Hepatocyte (in vitro differentiated cells): ENCODE measurements around the gene SLC1A1. TPM values are rescaled to one million over a fixed set of nuclear protein-coding genes. Genes with fewer than 3 reads are reported as not detected.

Source experiments
- DNase-seq: peaks from one replicate; pipeline ENCODE4 v3.0.0-alpha.2; 2016; ENCODE audit warnings: low spot score
- H2AFZ ChIP-seq: fragments of 200-600 bp; sonication (generic); 2 replicates; pipeline ENCODE4 v1.6.0; 2016; ENCODE audit warnings: antibody characterized with exemption, mild to moderate bottlenecking
- H3K27ac ChIP-seq: fragments of 200-600 bp; sonication (generic); 2 replicates; pipeline ENCODE4 v1.5.1; 2016; ENCODE audit warnings: mild to moderate bottlenecking
- H3K27me3 ChIP-seq: fragments of 200-600 bp; sonication (generic); 2 replicates; pipeline ENCODE4 v1.6.1; 2016
- H3K36me3 ChIP-seq: fragments of 200-600 bp; sonication (generic); replicated peaks from 2 replicates; pipeline ENCODE4 v1.5.1; 2016; ENCODE audit warnings: low read depth; ENCODE audit not compliant: insufficient read depth
- H3K4me1 ChIP-seq: fragments of 200-600 bp; sonication (generic); 2 replicates; pipeline ENCODE4 v1.5.1; 2016; ENCODE audit warnings: mild to moderate bottlenecking, moderate library complexity; ENCODE audit not compliant: insufficient read depth
- H3K4me2 ChIP-seq: fragments of 200-600 bp; sonication (generic); 2 replicates; pipeline ENCODE4 v1.6.0; 2016
- H3K4me3 ChIP-seq: fragments of 200-600 bp; sonication (generic); 2 replicates; pipeline ENCODE4 v1.5.1; 2016; ENCODE audit warnings: mild to moderate bottlenecking
- H3K79me2 ChIP-seq: fragments of 200-600 bp; sonication (generic); 2 replicates; pipeline ENCODE4 v1.6.0; 2017; ENCODE audit warnings: mild to moderate bottlenecking
- H3K9me2 ChIP-seq: fragments of 200-600 bp; sonication (generic); replicated peaks from 2 replicates; pipeline ENCODE4 v1.6.0; 2017; ENCODE audit warnings: mild to moderate bottlenecking; ENCODE audit not compliant: insufficient read depth
- H3K9me3 ChIP-seq: fragments of 200-600 bp; sonication (generic); 2 replicates; pipeline ENCODE4 v1.5.1; 2016; ENCODE audit warnings: low read depth, mild to moderate bottlenecking
- H4K20me1 ChIP-seq: fragments of 200-600 bp; sonication (generic); 2 replicates; pipeline ENCODE4 v1.6.0; 2016; ENCODE audit warnings: mild to moderate bottlenecking; ENCODE audit not compliant: insufficient read depth, poor library complexity, severe bottlenecking
- CTCF ChIP-seq: fragments of 200-600 bp; sonication (generic); IDR thresholded peaks from 2 replicates; pipeline ENCODE4 v1.5.1; 2016; ENCODE audit warnings: antibody characterized with exemption, mild to moderate bottlenecking; ENCODE audit not compliant: poor library complexity
- EZH2 ChIP-seq: fragments of 200-600 bp; sonication (generic); IDR thresholded peaks from 2 replicates; pipeline ENCODE4 v1.6.1; 2016; ENCODE audit warnings: antibody characterized with exemption, mild to moderate bottlenecking, borderline replicate concordance
- EZH2phosphoT487 ChIP-seq: fragments of 200-600 bp; sonication (generic); IDR thresholded peaks from one replicate; pipeline ENCODE4 v1.6.1; 2018; ENCODE audit warnings: antibody characterized with exemption, mild to moderate bottlenecking, low read depth, moderate library complexity; ENCODE audit not compliant: unreplicated experiment, severe bottlenecking
- WGBS: methylation state at CpG from one replicate; pipeline ENCODE4 v1.1.6; 2016; ENCODE audit warnings: low lambda C conversion rate; ENCODE audit errors: missing lambda C conversion rate; 5-methylcytosine and 5-hydroxymethylcytosine counted together
- polyA plus RNA-seq: library from polyadenylated mRNA; unstranded; fragments of >200 nt; fragmentation: Nextera tagmentation; extraction: Ambion mirVana; gene quantifications from 2 replicates; pipeline ENCODE4 v1.2.1, GENCODE V29; 2016
- total RNA-seq: library from RNA; depleted of rRNA; stranded (reverse); fragments of >200 nt; gene quantifications from 2 replicates; pipeline ENCODE4 v1.2.3, GENCODE V29; 2014

The SLC1A1 gene
- total and polyA plus RNA-seq, 2 experiments from 2014 or later: 36.1 to 50.7 TPM

- no peak overlapping the region for H2AFZ ChIP-seq
- no peaks in the 10 kb centered on the region for H4K20me1 ChIP-seq
- H3K9me2 ChIP-seq: no peaks in the 10 kb centered on the region
- H3K27me3 ChIP-seq: no peaks in the 10 kb centered on the region
- H3K4me1 ChIP-seq: peaks cover 7% of the 10 kb centered on the region
- peaks cover 9% of the 10 kb centered on the region for H3K79me2 ChIP-seq
- H3K27ac ChIP-seq: no peak overlapping the region
- no peaks in the 10 kb centered on the region for H3K36me3 ChIP-seq
- no peak overlapping the region for H3K4me2 ChIP-seq
- WGBS: 76% methylated on average over 8 of the region's 8 CpGs
- no peak for DNase-seq
- H3K9me3 ChIP-seq: no peaks in the 10 kb centered on the region
- H3K4me3 ChIP-seq: no peak overlapping the region
- TF ChIP-seq CTCF (no peak), EZH2 (no peak), EZH2phosphoT487 (no peak)
Measured at GRCh38 chr9:4514252-4515128, 24.2 kb downstream of the SLC1A1 start.

- Histone ChIP-seq H3K79me2 (peaks cover 9% of the 10 kb centered on the region), H3K9me3 (no peaks in the 10 kb centered on the region), H3K27ac (peak overlapping the region; percentile 29), H3K36me3 (no peaks in the 10 kb centered on the region), H3K4me3 (no peak overlapping the region), H3K4me1 (no peaks in the 10 kb centered on the region), H4K20me1 (no peaks in the 10 kb centered on the region), H2AFZ (no peak overlapping the region), H3K27me3 (no peaks in the 10 kb centered on the region), H3K4me2 (no peak overlapping the region), H3K9me2 (no peaks in the 10 kb centered on the region)
- DNase-seq: no peak
- WGBS: 50% methylated on average over 1 of the region's 1 CpG
- TF ChIP-seq EZH2phosphoT487 (no peak), CTCF (no peak), EZH2 (no peak)
Measured at GRCh38 chr9:4515958-4516375, 25.7 kb downstream of the SLC1A1 start.

GRCh38 chr9:4517274-4517673 is 27.0 kb downstream of the SLC1A1 start:
- no peak for DNase-seq
- H4K20me1 ChIP-seq: no peaks in the 10 kb centered on the region
- no peaks in the 10 kb centered on the region for H3K9me3 ChIP-seq
- no peak overlapping the region for H2AFZ ChIP-seq
- TF ChIP-seq CTCF (no peak), EZH2phosphoT487 (no peak), EZH2 (no peak)
- no peaks in the 10 kb centered on the region for H3K4me1 ChIP-seq
- H3K27me3 ChIP-seq: no peaks in the 10 kb centered on the region
- H3K9me2 ChIP-seq: no peaks in the 10 kb centered on the region
- no peaks in the 10 kb centered on the region for H3K36me3 ChIP-seq
- peaks cover 7% of the 10 kb centered on the region for H3K79me2 ChIP-seq
- no peak overlapping the region for H3K4me2 ChIP-seq
- H3K27ac ChIP-seq: peak overlapping the region; percentile 29
- 68% methylated on average over 6 of the region's 6 CpGs for WGBS
- no peak overlapping the region for H3K4me3 ChIP-seq
